GM12878 (cell line): Measurements from ENCODE around the gene GJD2. TPM values are rescaled to one million over a fixed set of nuclear protein-coding genes. Genes with fewer than 3 reads are reported as not detected.

ENCODE experiments used
- ATAC-seq: fragments of 200-7000 bp; cut with Tn5 transposase; 3 replicates; pipeline ENCODE4 v1.9.1; 2020; ENCODE audit warnings: mild to moderate bottlenecking, moderate library complexity
- BruUV-seq: library from RNA; stranded (reverse); fragments of 400-500 nt; replicated peaks from 2 replicates; lab custom pipeline; 2021; lab: Mats Ljungman, UMichigan
- CTCF ChIA-PET: fragments of 300-600 bp; sonication (Branson Sonifier 250); formaldehyde crosslinking; extraction: SDS; loops from one replicate; lab custom pipeline; 2021; ENCODE audit warnings: inconsistent platforms; lab: Yijun Ruan, JAX
- POLR2A ChIA-PET: fragments of 350-600 bp; formaldehyde crosslinking; extraction: SDS; loops from one replicate; lab custom pipeline; 2021; ENCODE audit warnings: inconsistent platforms; lab: Charles Lee
- RAD21 ChIA-PET: fragments of 300-600 bp; sonication (Branson Sonifier 250); formaldehyde crosslinking; loops from one replicate; lab custom pipeline; 2023; ENCODE audit warnings: antibody characterized with exemption; ENCODE audit not compliant: unreplicated experiment; lab: Charles Lee
- SMC1A ChIA-PET: fragments of 300-600 bp; sonication (Branson Sonifier 250); formaldehyde crosslinking; loops from one replicate; lab custom pipeline; 2023; ENCODE audit not compliant: unreplicated experiment, uncharacterized antibody; lab: Charles Lee
- DNase-seq: peaks from one replicate; pipeline ENCODE4 v3.0.0-alpha.2; 2011; ENCODE audit warnings: low read depth, low spot score
- FAIRE-seq: peaks from 3 replicates; lab custom pipeline; 2011; peaks lifted over from hg19 to GRCh38; lab: Jason Lieb, UNC
- H2AFZ ChIP-seq: 2 replicates; pipeline ENCODE4 v1.6.0; 2011; ENCODE audit warnings: low read depth, low read length, control low read depth; ENCODE audit not compliant: control insufficient read depth
- H3K27ac ChIP-seq: 2 replicates; pipeline ENCODE4 v1.5.1; 2011; ENCODE audit warnings: control low read depth; ENCODE audit not compliant: control insufficient read depth, insufficient read depth
- H3K27me3 ChIP-seq, 2 experiments: replicated peaks in 1 of 2; 2 replicates each; pipeline versions ENCODE4 v1.6.0 to v1.6.1; 2011; ENCODE audit warnings: low read length in 1 of 2; ENCODE audit not compliant: control insufficient read depth in 2 of 2, insufficient read depth in 2 of 2
- H3K36me3 ChIP-seq, 2 experiments: 2 replicates each; pipeline ENCODE4 v1.5.1; 2011; ENCODE audit warnings: low read length in 1 of 2; ENCODE audit not compliant: control insufficient read depth in 2 of 2, insufficient read depth in 2 of 2
- H3K4me1 ChIP-seq: 2 replicates; pipeline ENCODE4 v1.6.1; 2011; ENCODE audit warnings: mild to moderate bottlenecking, low read length, moderate library complexity, mixed read lengths; ENCODE audit not compliant: control insufficient read depth, insufficient read depth
- H3K4me2 ChIP-seq: 2 replicates; pipeline ENCODE4 v1.6.0; 2011; ENCODE audit warnings: control low read depth; ENCODE audit not compliant: control insufficient read depth, insufficient read depth
- H3K4me3 ChIP-seq: fragments of 200-600 bp; sonication (generic); 2 replicates; pipeline ENCODE4 v1.5.1; 2016
- H3K79me2 ChIP-seq: 2 replicates; pipeline ENCODE4 v1.6.0; 2011; ENCODE audit warnings: low read length; ENCODE audit not compliant: control insufficient read depth, insufficient read depth
- H3K9ac ChIP-seq: 2 replicates; pipeline ENCODE4 v1.8.0; 2011; ENCODE audit warnings: low read length, control low read depth, mixed read lengths; ENCODE audit not compliant: control insufficient read depth, insufficient read depth
- H3K9me3 ChIP-seq: replicated peaks from 3 replicates; pipeline ENCODE4 v1.5.1; 2011; ENCODE audit warnings: mild to moderate bottlenecking, low read length; ENCODE audit not compliant: control insufficient read depth, insufficient read depth
- H4K20me1 ChIP-seq: 2 replicates; pipeline ENCODE4 v1.6.0; 2011; ENCODE audit not compliant: control insufficient read depth, insufficient read depth
- BCLAF1 ChIP-seq: fragments of 450-650 bp; IDR thresholded peaks from 2 replicates; pipeline ENCODE4 v1.6.1; 2017; ENCODE audit warnings: antibody characterized with exemption, mild to moderate bottlenecking, moderate library complexity
- CBFB ChIP-seq: IDR thresholded peaks from 2 replicates; pipeline ENCODE4 v1.6.1; 2016; ENCODE audit warnings: antibody characterized with exemption, low read depth
- CBX5 ChIP-seq: sonication (generic); IDR thresholded peaks from 2 replicates; pipeline ENCODE4 v1.6.1; 2016; ENCODE audit warnings: low read depth, moderate library complexity, mild to moderate bottlenecking, inconsistent platforms
- CEBPB ChIP-seq, 2 experiments: fragments of 150-350 bp in 1 of 2; IDR thresholded peaks; 2 replicates each; pipeline ENCODE4 v1.6.1; 2012 to 2014; ENCODE audit warnings: low read depth in 2 of 2, low read length in 2 of 2, borderline replicate concordance in 1 of 2, inconsistent platforms in 1 of 2
- CTCF ChIP-seq, 3 experiments: IDR thresholded peaks in 2 of 3; conservative IDR thresholded peaks in 1 of 3; 2 replicates each; pipeline ENCODE4 v1.5.1; 2011; ENCODE audit warnings: low read depth in 3 of 3, low read length in 3 of 3, mild to moderate bottlenecking in 3 of 3, control low read depth in 2 of 3, moderate library complexity in 2 of 3, inconsistent platforms in 1 of 3, mixed read lengths in 1 of 3; ENCODE audit not compliant: control insufficient read depth in 2 of 3, insufficient read depth in 1 of 3; ENCODE audit errors: extremely low read depth in 1 of 3
- FOS ChIP-seq: IDR thresholded peaks from 3 replicates; pipeline ENCODE4 v1.6.1; 2011; ENCODE audit warnings: borderline replicate concordance; ENCODE audit not compliant: insufficient read length; ENCODE audit errors: extremely low read depth
- NFIC ChIP-seq: IDR thresholded peaks from 2 replicates; pipeline ENCODE4 v1.6.1; 2012; ENCODE audit warnings: low read depth, mild to moderate bottlenecking, inconsistent platforms, low read length, moderate library complexity
- NRF1 ChIP-seq: conservative IDR thresholded peaks from 2 replicates; pipeline ENCODE4 v1.6.1; 2011; ENCODE audit warnings: mild to moderate bottlenecking, low read depth, low read length, improper control_type of control experiment
- RELA ChIP-seq: fragments of 450-650 bp; IDR thresholded peaks from 2 replicates; pipeline ENCODE4 v1.8.0; 2014; ENCODE audit warnings: borderline replicate concordance; ENCODE audit not compliant: partially characterized antibody
- RELB ChIP-seq: fragments of 450-650 bp; IDR thresholded peaks from 2 replicates; pipeline ENCODE4 v1.6.1; 2017; ENCODE audit warnings: low read depth, mild to moderate bottlenecking, moderate library complexity
- TARDBP ChIP-seq: IDR thresholded peaks from 2 replicates; pipeline ENCODE4 v1.6.1; 2016; ENCODE audit warnings: borderline replicate concordance
- TCF7 ChIP-seq: IDR thresholded peaks from 2 replicates; pipeline ENCODE4 v1.6.1; 2014; ENCODE audit warnings: antibody characterized with exemption, borderline replicate concordance
- ZNF687 ChIP-seq: fragments of 450-650 bp; IDR thresholded peaks from 2 replicates; pipeline ENCODE4 v1.6.1; 2017; ENCODE audit warnings: mild to moderate bottlenecking, moderate library complexity
- WGBS: methylation state at CpG from one replicate; pipeline ENCODE4 v1.1.6; 2016; ENCODE audit warnings: low lambda C conversion rate; ENCODE audit not compliant: insufficient replicate concordance, insufficient coverage; ENCODE audit errors: missing lambda C conversion rate; 5-methylcytosine and 5-hydroxymethylcytosine counted together
- in situ Hi-C: fragments of 300-500 bp; cut with MboI; formaldehyde crosslinking; loops from 9 replicates; pipeline ENCODE4 v1.14.3; 2018; ENCODE audit warnings: mixed read lengths
- intact Hi-C: fragments of 100-400 bp; cut with micrococcal nuclease; formaldehyde crosslinking; loops from one replicate; pipeline ENCODE4 v1.14.2; 2022; ENCODE audit not compliant: unreplicated experiment
- polyA plus RNA-seq, 11 experiments: library from polyadenylated mRNA; depleted of rRNA in 4 of 11; unstranded in 6 of 11; stranded (reverse) in 5 of 11; fragments of >200 nt; fragmentation: Nextera tagmentation in 4 of 11; fragmentation: Illumina TruSeq in 1 of 11; extraction: Ambion mirVana in 4 of 11; extraction: Trizol in 1 of 11; gene quantifications; 1 replicate in 1 of 11; 2 replicates in 10 of 11; pipeline versions ENCODE4 v1.2.1 to v1.2.3, GENCODE V29; 2011 to 2016; ENCODE audit warnings: inconsistent platforms in 2 of 11, missing spikeins in 2 of 11, low read depth in 1 of 11
- total RNA-seq, 4 experiments: library from RNA; depleted of rRNA in 3 of 4; stranded (reverse); fragments of >200 nt in 3 of 4; fragmentation: Illumina TruSeq in 1 of 4; extraction: Trizol in 1 of 4; gene quantifications; 2 replicates each; pipeline versions ENCODE4 v1.2.1 to v1.2.3, GENCODE V29; 2013 to 2021

Gene GJD2
- total and polyA plus RNA-seq, 10 of the 15 experiments (the other 5 are each of a cell fraction or from before 2014, with no cell fraction given) = not detected

- Histone ChIP-seq H3K36me3 (no peaks in the 10 kb centered on the region), H3K9ac (no peak overlapping the region), H3K4me3 (no peak overlapping the region), H3K4me1 (no peaks in the 10 kb centered on the region), H3K4me2 (no peak overlapping the region), H3K9me3 (no peaks in the 10 kb centered on the region), H3K27me3 (peaks cover 0 to 2% of the 10 kb centered on the region in 2 experiments; a peak in 3 of 4 replicates), H2AFZ (no peak overlapping the region), H4K20me1 (no peaks in the 10 kb centered on the region), H3K27ac (no peak overlapping the region), H3K79me2 (no peaks in the 10 kb centered on the region)
- in situ Hi-C loops (no loop called here), intact Hi-C loops (no loop called here)
- ChIA-PET CTCF (no interaction called here), SMC1A (no interaction called here), RAD21 (no interaction called here), POLR2A (no interaction called here)
- no peak for FAIRE-seq
- no peak for DNase-seq
- 0% methylated on average over 1 of the region's 1 CpG for WGBS
- BruUV-seq = no TSS peak
- no peak for ATAC-seq
- TF ChIP-seq NRF1 (no peak), ZNF687 (no peak), CTCF (IDR thresholded peaks at IDR 0.05 in 2 of 3, conservative IDR thresholded peaks at IDR 0.05 in 1 of 3; ENCODE audit: control insufficient read depth in 2 of 3, extremely low read depth in 1 of 3, insufficient read depth in 1 of 3, low read depth in 3 of 3, low read length in 3 of 3) (no peak), TARDBP (no peak), CBX5 (no peak), FOS (no peak), TCF7 (no peak), BCLAF1 (no peak), RELA (no peak), RELB (no peak), NFIC (no peak), CEBPB (IDR thresholded peaks at IDR 0.05; ENCODE audit: borderline replicate concordance in 1 of 2, low read depth in 2 of 2, low read length in 2 of 2) (no peak), CBFB (no peak)
Observed at GRCh38 chr15:34724481-34724880, 30.3 kb downstream of the GJD2 start.
